Lower leg skin (tissue), 3 donors: ENCODE data around the gene TM2D1.

Experiments used
- POLR2A ChIP-seq, 2 donors: fragments of 450-650 bp; IDR thresholded peaks; one replicate each; pipeline ENCODE4 v1.6.1; 2016 to 2017; ENCODE audit warnings: antibody characterized with exemption in 2 of 2, mild to moderate bottlenecking in 1 of 2, moderate library complexity in 1 of 2
- TF ChIP-seq, protein P1 (sequence below), 3 donors: fragments of 450-650 bp; IDR thresholded peaks; one replicate each; pipeline ENCODE4 v1.5.1; 2016; ENCODE audit warnings: antibody characterized with exemption in 3 of 3, mild to moderate bottlenecking in 3 of 3, moderate library complexity in 2 of 3

DNA sequence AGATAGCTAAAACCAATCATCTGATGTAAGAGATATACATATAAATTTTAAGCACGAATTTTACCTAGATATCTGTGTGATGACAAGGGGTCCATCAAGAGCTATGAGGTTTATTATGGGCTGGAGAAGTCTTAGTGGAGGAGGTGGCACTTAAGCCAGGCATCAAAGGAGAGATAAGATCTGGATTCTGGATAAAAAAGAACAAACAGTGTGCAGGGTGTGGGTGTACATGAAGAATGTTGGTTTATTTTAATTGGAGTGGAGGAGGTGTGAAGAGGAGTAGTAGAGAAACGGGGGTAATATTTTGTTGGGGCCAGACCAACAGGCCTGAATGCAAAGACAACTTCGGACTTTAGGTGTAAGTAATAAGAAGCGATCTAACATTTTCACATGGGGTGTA, 80.6 kb downstream of the TM2D1 start:
- TF ChIP-seq, protein P1, sequence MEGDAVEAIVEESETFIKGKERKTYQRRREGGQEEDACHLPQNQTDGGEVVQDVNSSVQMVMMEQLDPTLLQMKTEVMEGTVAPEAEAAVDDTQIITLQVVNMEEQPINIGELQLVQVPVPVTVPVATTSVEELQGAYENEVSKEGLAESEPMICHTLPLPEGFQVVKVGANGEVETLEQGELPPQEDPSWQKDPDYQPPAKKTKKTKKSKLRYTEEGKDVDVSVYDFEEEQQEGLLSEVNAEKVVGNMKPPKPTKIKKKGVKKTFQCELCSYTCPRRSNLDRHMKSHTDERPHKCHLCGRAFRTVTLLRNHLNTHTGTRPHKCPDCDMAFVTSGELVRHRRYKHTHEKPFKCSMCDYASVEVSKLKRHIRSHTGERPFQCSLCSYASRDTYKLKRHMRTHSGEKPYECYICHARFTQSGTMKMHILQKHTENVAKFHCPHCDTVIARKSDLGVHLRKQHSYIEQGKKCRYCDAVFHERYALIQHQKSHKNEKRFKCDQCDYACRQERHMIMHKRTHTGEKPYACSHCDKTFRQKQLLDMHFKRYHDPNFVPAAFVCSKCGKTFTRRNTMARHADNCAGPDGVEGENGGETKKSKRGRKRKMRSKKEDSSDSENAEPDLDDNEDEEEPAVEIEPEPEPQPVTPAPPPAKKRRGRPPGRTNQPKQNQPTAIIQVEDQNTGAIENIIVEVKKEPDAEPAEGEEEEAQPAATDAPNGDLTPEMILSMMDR (IDR thresholded peaks at IDR 0.05), result no peak
- TF ChIP-seq POLR2A (IDR thresholded peaks at IDR 0.05), result no peak
